ENCODE results near the gene RPL41.

The RPL41 gene

DNA sequence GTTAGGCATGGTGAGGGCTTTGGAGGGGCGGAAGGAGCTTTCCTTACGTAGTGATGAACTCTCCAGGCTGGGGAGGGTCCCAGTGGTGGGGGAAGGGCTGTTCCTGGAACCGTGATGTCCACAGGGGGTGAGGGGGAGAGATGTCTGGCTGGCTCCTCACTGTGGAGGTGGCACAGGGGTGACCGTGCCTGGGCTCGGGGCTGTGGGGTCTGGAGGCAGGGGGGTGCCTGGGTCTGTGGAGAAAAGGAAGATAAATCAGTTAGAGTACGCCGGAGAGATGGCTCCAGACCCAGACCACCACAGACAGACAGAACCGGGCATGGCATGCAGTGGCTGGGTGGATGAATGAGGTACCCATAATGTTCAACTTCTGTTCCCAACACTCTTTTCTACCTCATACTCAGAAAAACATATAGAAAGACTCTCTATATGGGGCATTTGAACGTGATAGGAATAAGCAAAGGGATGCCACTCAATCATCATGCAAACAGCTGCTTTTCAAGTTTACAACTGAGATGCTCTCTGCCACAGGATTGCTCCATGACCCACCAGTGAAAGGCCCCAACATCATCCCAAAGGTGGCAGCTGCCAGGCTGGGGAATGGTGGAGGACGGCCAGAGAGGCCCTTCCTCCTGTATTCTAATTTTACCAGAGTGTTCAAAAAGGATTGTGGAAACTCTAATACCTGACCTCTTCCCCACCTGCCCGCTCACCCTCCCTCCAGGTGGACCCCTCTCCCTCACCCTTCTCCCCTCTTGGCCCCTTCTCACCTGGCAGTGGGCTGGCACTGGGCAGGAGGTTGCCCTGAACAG is 47.3 kb downstream of the RPL41 start:
- Histone ChIP-seq H3K27ac (peak overlapping the region; percentile 29; the same call in 1 of the 2 replicates), H3K27me3 (ENCODE audit: insufficient read depth, low read depth, severe bottlenecking) (no peaks in the 10 kb centered on the region), H3K9me3 (ENCODE audit: severe bottlenecking) (no peaks in the 10 kb centered on the region), H3K4me3 (ENCODE audit: low read depth, low read length) (no peak overlapping the region), H3K36me3 (peaks cover 96% of the 10 kb centered on the region)
- no peak for DNase-seq
- TF ChIP-seq CTCF (IDR thresholded peaks at IDR 0.05; ENCODE audit: low read depth, low read length), result no peak

GRCh38 chr12:56164345-56164729 is 47.9 kb downstream of the RPL41 start:
- Histone ChIP-seq H3K9me3 (ENCODE audit: severe bottlenecking) (no peaks in the 10 kb centered on the region), H3K27ac (no peak overlapping the region), H3K27me3 (ENCODE audit: insufficient read depth, low read depth, severe bottlenecking) (no peaks in the 10 kb centered on the region), H3K4me3 (ENCODE audit: low read depth, low read length) (no peak overlapping the region), H3K36me3 (peaks cover 96% of the 10 kb centered on the region)
- TF ChIP-seq CTCF (IDR thresholded peaks at IDR 0.05; ENCODE audit: low read depth, low read length), result no peak
- no peak for DNase-seq

DNA sequence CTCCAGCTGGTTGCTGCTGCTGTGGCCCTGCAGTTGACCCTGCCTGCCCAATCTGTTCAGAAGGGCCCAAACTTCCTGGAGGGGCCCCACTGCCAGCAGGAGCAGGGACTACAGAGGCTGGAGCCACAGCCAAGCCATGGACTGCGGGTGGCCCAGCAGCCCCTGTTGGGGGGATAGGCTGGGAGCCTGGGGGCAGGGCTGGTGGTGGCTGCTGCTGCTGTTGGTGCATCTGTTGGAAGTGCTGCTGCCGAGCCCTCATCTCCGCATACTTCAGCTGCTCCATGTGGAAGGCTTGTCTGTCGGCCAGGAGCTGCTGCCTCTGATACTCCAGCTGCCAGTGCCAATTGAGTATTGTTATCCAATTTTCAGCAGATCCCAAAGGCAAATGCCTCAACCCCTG is 48.9 kb downstream of the RPL41 start:
- H3K27ac ChIP-seq, result no peak overlapping the region

More for the DNA sequence above, 48.9 kb downstream of the RPL41 start:
- TF ChIP-seq CTCF (IDR thresholded peaks at IDR 0.05; ENCODE audit: low read depth, low read length), result no peak
- Histone ChIP-seq H3K4me3 (ENCODE audit: low read depth, low read length) (no peak overlapping the region), H3K9me3 (ENCODE audit: severe bottlenecking) (no peaks in the 10 kb centered on the region), H3K27me3 (ENCODE audit: insufficient read depth, low read depth, severe bottlenecking) (no peaks in the 10 kb centered on the region), H3K36me3 (peaks cover 96% of the 10 kb centered on the region)
- DNase-seq, result no peak

All from WERI-Rb-1 (cell line).